ENCODE results near the gene CLN3.
"Not testable (repeated sequence)": the region's sequence is repeated elsewhere in the genome, so short reads cannot be mapped to it uniquely, and the experiment has no call there.

The CLN3 gene

DNA sequence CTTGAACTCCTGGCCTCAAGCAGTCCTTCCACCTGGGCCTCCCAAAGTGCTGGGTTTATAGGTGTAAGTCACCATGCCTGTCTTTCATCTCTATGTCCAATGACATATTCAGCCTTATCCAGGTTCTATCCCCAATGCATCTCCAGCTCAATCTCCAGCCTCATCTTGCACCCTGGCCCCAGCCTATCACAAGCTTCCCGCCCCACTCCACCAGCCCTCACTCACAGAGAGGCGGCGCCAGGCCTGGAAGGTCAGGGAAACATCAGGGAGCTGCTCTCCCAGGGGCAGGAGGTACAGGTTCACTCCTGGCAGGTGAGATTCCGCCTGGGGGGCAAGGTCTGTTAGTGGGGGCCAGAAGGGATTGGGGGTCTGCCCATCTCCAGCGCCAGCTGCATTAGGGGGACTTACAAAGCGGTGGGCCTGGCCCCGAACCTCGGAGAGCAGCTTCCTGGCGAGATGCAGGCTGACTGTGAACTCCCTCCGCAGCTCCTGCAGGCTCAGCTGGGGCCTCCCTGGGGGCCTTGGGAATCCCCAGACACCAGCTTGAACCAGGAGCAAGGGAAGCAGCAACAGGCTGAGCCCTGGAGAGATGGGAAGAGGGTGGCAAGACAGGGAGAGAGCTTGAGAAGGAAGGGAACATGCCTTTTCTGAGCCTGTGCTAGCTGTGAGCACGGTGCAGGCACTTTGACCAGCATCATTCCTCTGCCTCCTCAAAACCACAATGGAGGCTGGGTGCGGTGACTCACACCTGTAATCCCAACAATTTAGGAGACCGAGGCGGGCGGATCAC is 11.8 kb upstream of the CLN3 start:
- Histone ChIP-seq H3K4me3 (no peak overlapping the region), H3K36me3 (replicated peaks) (no peaks in the 10 kb centered on the region), H3K9me3 (no peaks in the 10 kb centered on the region), H3K27me3 (ENCODE audit: low read depth) (peaks cover 4% of the 10 kb centered on the region; the same call in 1 of the 2 replicates), H3K4me1 (no peaks in the 10 kb centered on the region)
- in situ Hi-C loops (cut with MboI; ENCODE audit: low sequenced_read_pairs), result no loop called here
- no peak for DNase-seq (ENCODE audit: low spot score in 2 of 2)

DNA sequence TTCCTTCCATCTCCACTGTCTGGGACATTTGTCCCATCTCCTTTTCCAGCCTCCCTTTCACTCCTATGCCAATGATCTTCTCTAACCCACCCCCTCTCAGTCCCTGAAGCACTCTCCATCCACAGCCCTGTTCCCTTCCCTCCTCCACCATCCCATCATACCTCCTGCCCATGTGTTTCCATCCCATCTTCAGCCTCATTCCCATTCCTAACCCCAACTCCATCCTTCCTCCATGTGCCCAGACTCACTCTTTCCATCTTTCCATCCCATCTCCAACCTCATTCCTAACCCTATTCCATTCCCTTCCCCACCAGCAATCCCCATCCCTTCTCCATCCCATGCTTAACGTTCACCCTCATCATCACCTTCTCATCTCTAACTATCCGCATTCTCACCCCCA is 10.4 kb upstream of the CLN3 start:
- Histone ChIP-seq H3K27me3 (ENCODE audit: low read depth) (peaks cover 4% of the 10 kb centered on the region; the same call in 1 of the 2 replicates), H3K4me1 (no peaks in the 10 kb centered on the region), H3K36me3 (replicated peaks) (no peaks in the 10 kb centered on the region), H3K4me3 (no peak overlapping the region), H3K9me3 (no peaks in the 10 kb centered on the region)
- in situ Hi-C loops (cut with MboI; ENCODE audit: low sequenced_read_pairs), result no loop called here
- no peak for DNase-seq (ENCODE audit: low spot score in 2 of 2)

DNA sequence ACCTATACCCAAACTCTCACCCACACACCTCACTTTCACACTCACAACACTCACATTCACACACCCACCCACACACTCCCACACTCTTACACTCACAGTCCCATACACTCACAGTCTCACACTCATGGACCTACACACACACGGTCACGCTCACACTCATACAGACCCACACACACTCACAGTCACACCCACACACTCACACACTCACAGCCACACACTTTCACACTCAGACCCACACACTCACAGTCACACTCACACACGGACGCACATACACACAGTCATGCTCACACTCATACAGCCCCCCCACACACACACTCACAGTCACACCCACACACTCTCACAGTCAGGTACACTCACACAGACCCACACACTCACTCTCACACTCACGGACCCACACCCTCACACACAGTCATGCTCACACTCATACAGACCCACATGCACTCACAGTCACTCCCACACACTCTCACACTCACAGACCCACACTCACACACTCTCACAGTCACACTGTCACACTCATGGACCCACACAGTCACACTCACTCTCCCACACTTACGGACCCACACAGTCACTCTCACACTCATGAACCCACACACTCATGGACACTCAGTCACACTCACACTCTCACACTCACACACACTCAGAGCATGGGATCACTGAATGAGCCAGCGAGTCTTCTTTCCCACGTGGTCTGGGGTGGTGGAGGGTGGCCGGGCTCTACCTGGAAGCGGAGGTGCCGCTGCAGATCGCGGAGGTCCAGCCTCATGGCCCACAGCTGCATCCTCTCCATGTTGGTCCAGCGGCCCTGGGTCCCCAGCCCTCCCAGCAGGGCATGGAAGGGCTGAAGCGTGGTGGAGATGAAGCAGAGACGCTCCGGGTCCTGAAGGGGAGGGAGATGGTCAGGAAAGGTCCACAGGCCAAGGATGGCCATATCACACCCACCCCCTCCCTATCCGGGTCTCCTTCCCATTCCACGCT is 9.7 kb upstream of the CLN3 start:
- no peaks in the 10 kb centered on the region for H3K36me3 ChIP-seq (replicated peaks)
- no peaks in the 10 kb centered on the region for H3K4me1 ChIP-seq
- peaks cover 4% of the 10 kb centered on the region; the same call in 1 of the 2 replicates for H3K27me3 ChIP-seq (ENCODE audit: low read depth)
- in situ Hi-C loops (cut with MboI; ENCODE audit: low sequenced_read_pairs), result no loop called here
- no peak overlapping the region for H3K4me3 ChIP-seq
- H3K9me3 ChIP-seq, result no peaks in the 10 kb centered on the region
- DNase-seq (ENCODE audit: low spot score in 2 of 2), result no peak

DNA sequence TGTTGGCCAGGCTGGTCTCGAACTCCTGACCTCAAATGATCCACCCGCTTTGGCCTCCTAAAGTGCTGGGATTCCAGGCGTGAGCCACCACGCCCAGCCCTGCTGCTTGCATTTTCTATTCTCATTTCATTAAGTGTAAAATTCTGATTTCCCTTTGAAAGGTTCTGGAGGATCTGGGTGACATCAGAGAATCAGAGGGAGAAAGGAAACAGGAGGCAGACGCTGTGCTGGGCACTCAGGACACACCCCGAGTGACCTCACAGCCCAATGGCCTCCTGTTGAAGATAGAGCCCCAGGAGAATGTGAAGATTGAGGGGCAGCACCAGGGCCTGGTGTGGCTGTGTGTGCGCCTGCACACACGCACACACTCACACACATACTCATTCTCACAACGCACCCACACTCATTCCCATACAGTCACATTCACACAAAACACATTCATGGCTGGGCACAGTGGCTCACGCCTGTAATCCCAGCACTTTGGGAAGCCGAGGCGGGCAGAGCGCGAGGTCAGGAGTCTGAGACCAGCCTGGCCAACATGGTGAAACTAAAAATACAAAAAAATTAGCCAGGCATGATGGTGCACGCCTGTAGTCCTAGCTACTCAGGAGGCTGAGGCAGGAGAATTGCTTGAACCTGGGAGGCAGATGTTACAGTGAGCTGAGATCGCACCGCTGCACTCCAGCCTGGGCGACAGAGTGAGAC is 8.8 kb upstream of the CLN3 start:
- H3K27me3 ChIP-seq (ENCODE audit: low read depth); DNase-seq (ENCODE audit: low spot score in 2 of 2); in situ Hi-C loops (cut with MboI; ENCODE audit: low sequenced_read_pairs); H3K9me3 ChIP-seq; H3K4me1 ChIP-seq; H3K36me3 ChIP-seq (replicated peaks); H3K4me3 ChIP-seq: not testable (repeated sequence)

DNA sequence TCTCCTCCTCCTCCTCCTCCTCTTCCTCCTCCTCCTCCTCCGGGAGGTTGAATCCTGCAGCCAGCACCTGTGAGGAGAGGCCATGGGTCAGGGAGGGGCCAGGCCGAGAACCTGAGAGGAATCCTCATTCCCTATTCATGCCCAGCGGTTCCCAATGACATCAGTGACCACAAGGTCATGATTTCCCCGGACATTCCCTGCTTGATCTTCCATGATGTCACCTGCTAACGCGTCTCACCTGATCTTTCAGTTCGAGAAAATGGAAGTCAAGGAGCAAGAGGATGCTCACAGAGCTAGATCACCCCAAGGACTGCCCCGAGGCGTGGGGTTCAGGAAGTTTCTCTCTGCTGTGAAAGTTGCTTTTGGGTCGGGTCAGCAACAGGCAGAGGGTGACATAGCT is 8.0 kb upstream of the CLN3 start:
- H3K36me3 ChIP-seq (replicated peaks), result no peaks in the 10 kb centered on the region
- DNase-seq (ENCODE audit: low spot score in 2 of 2), result no peak
- no peaks in the 10 kb centered on the region for H3K27me3 ChIP-seq (ENCODE audit: low read depth)
- H3K4me3 ChIP-seq, result no peak overlapping the region
- in situ Hi-C loops (cut with MboI; ENCODE audit: low sequenced_read_pairs), result loop anchor here (25.0 kb wide), 1 partner anchor 312 kb away; the partner anchor contains the start of gene ATXN2L
- H3K4me1 ChIP-seq, result no peaks in the 10 kb centered on the region
- H3K9me3 ChIP-seq, result no peaks in the 10 kb centered on the region

DNA sequence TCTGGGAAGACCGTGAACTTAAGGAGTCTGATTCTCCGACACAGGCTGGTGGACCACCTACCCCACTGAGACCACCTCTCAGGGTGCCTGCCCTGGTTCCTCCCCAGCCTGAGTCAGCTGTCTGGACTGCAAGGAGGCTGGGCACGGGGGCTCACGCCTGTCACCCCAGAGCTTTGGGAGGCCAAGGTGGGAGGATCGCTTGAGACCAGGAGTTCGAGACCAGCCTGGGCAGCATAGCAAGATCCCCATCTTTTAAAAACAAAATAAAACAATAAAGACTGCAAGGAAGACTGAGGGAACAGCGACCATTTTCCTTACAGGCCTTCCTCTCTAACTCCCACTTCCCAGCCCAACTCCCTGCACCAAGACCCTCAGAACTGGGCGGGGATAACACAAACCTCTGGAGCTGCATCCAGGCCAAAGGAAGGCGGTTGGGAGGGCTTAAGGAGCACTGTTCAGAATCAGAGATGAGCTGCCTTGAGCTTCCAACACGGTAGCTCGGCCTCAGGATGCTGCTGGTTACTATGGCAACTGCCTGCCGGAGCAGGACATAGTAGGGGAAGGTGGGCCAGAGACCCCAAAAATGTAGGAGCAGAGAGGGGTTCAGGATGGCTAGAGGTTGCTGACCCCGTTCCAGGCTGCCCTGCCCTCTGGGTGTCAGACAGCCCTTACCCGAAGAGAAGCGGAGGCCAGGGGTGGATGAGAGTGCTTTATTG is 7.0 kb upstream of the CLN3 start:
- no peaks in the 10 kb centered on the region for H3K4me1 ChIP-seq
- no peaks in the 10 kb centered on the region for H3K9me3 ChIP-seq
- no peak for DNase-seq (ENCODE audit: low spot score in 2 of 2)
- no peak overlapping the region for H3K4me3 ChIP-seq
- no peaks in the 10 kb centered on the region for H3K27me3 ChIP-seq (ENCODE audit: low read depth)
- in situ Hi-C loops (cut with MboI; ENCODE audit: low sequenced_read_pairs), result loop anchor here (25.0 kb wide), 1 partner anchor 313 kb away; the partner anchor contains the start of gene ATXN2L
- H3K36me3 ChIP-seq (replicated peaks), result no peaks in the 10 kb centered on the region

DNA sequence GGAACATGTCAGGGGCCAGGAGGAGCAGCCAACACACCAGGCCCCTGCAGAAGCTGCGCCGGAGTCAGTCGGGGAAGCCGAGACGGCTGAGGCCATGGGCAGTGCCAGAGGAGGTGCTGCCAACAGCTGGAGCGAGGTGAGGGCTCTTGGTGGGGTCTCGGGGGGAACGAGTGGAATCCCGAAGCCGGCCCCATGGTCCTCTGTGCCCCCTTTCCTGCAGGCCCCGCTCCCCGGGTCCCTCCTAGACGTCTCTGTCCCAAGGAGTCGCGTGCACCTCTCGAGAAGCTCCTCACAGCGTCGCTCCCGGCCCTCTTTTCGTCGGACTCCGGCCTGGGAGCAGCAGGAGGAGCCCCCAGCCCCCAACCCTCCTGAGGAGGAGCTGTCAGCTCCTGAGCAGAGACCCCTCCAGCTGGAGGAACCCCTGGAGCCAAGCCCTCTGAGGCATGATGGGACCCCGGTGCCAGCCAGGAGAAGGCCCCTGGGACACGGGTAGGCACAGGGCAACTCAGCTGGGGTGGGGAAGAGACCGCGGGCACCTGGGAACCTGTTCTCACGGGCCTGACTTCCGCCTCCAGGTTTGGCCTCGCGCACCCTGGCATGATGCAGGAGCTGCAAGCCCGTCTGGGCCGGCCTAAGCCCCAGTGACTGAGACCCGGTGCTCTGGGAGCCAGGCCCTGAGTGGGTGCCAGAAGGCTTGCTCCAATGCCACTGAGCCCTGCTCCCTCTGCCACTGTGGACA is 6.2 kb upstream of the CLN3 start:
- no peaks in the 10 kb centered on the region for H3K36me3 ChIP-seq (replicated peaks)
- no peaks in the 10 kb centered on the region for H3K4me1 ChIP-seq
- in situ Hi-C loops (cut with MboI; ENCODE audit: low sequenced_read_pairs), result loop anchor here (25.0 kb wide), 1 partner anchor 314 kb away; the partner anchor contains the start of gene ATXN2L
- no peaks in the 10 kb centered on the region for H3K27me3 ChIP-seq (ENCODE audit: low read depth)
- DNase-seq (ENCODE audit: low spot score in 2 of 2), result no peak
- H3K9me3 ChIP-seq, result no peaks in the 10 kb centered on the region
- H3K4me3 ChIP-seq, result no peak overlapping the region

DNA sequence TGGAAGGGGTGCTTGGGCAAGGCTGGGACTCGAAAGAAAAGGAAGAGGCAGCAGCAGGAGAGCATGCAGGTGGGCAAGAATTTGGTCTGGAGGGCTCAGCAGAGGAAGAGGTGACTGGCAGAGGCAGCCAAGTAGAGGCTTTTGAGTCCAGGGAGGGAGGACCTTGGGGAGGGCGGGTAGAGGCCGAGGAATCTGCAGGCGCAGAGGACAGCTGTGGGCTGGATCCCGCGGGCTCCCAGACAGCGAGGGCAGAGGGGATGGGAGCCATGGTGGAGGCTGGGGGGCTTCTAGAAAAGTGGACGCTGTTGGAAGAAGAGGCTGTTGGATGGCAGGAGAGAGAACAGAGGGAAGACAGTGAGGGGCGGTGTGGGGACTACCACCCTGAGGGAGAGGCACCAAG is 5.5 kb upstream of the CLN3 start:
- no peak for DNase-seq (ENCODE audit: low spot score in 2 of 2)
- Histone ChIP-seq H3K4me1 (no peaks in the 10 kb centered on the region; the same call in 1 of the 2 replicates), H3K27me3 (ENCODE audit: low read depth) (no peaks in the 10 kb centered on the region), H3K36me3 (replicated peaks) (no peaks in the 10 kb centered on the region), H3K9me3 (no peaks in the 10 kb centered on the region), H3K4me3 (no peak overlapping the region)
- in situ Hi-C loops (cut with MboI; ENCODE audit: low sequenced_read_pairs), result loop anchor here (25.0 kb wide), 1 partner anchor 315 kb away; the partner anchor contains the start of gene ATXN2L

DNA sequence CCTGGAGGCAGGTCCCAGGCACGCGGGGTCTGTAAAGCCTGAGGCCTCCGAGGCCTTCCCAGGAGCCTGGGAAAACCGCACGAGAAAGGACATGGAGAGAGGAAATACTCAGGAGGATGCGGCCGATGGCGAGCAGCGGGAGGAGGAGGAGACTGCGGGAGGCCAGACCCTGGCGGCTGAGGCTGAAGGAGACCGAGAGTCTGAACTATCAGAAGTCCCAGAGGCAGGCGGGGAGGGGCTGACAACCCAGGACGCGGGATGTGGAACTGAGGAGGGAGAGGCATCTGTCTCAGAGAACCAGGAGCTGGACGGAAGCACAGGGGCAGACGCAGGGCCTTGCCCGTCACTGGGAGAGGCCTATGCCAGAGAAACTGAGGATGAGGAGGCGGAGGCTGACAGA is 5.0 kb upstream of the CLN3 start:
- no peaks in the 10 kb centered on the region for H3K36me3 ChIP-seq (replicated peaks)
- in situ Hi-C loops (cut with MboI; ENCODE audit: low sequenced_read_pairs), result loop anchor here (25.0 kb wide), 1 partner anchor 315 kb away; the partner anchor contains the start of gene ATXN2L
- no peak for DNase-seq (ENCODE audit: low spot score in 2 of 2)
- no peaks in the 10 kb centered on the region; the same call in 1 of the 2 replicates for H3K4me1 ChIP-seq
- no peaks in the 10 kb centered on the region for H3K27me3 ChIP-seq (ENCODE audit: low read depth)
- H3K9me3 ChIP-seq, result no peaks in the 10 kb centered on the region
- H3K4me3 ChIP-seq, result no peak overlapping the region

DNA sequence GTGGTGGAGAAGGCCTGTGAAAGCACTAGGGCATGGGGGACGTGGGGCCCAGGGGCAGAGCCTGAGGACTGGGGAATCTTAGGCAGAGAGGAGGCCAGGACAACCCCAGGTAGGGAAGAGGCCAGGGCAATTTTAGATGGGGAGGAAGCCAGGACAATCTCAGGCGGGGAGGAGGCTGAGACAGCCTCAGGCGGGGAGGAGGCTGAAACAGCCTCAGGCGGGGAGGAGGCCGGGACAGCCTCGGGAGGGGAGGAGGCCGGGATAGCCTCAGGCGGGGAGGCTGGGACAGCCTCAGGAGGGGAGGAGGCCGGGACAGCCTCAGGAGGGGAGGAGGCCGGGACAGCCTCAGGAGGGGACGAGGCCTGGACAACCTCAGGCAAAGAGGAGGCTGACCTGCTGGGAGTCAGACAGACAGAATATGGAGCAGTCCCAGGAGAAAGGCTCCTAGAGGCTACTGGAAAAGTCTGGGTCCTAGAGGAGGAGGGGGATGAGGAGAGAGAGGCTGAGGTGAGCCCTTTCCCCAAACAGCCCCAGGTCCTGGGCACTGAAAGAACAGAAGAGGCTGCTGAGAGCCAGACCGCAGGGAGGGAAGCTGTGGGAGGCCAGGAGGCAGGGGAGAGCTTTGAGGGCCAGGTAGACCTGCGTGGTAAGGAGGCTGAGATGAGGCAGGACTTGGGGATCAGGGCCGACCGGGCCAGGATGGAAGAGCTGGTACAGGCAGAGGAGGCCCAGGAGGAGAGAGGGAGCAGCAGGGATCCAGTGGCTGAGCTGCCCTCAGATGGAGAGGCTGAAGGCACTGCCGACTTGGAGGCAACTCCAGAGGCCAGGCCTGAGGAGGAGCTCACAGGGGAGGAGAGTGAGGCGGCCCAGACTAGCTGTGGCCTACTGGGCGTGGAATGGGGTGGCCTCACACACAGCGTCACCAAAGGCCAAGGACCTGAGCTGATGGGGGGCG is 4.2 kb upstream of the CLN3 start:
- no peak for DNase-seq (ENCODE audit: low spot score in 2 of 2)
- peaks cover 1% of the 10 kb centered on the region for H3K4me1 ChIP-seq
- no peaks in the 10 kb centered on the region for H3K36me3 ChIP-seq (replicated peaks)
- no peaks in the 10 kb centered on the region; the same call in 1 of the 2 replicates for H3K27me3 ChIP-seq (ENCODE audit: low read depth)
- no peak overlapping the region for H3K4me3 ChIP-seq
- in situ Hi-C loops (cut with MboI; ENCODE audit: low sequenced_read_pairs), result loop anchor here (25.0 kb wide), 1 partner anchor 316 kb away; the partner anchor contains the start of gene ATXN2L
- H3K9me3 ChIP-seq, result no peaks in the 10 kb centered on the region

DNA sequence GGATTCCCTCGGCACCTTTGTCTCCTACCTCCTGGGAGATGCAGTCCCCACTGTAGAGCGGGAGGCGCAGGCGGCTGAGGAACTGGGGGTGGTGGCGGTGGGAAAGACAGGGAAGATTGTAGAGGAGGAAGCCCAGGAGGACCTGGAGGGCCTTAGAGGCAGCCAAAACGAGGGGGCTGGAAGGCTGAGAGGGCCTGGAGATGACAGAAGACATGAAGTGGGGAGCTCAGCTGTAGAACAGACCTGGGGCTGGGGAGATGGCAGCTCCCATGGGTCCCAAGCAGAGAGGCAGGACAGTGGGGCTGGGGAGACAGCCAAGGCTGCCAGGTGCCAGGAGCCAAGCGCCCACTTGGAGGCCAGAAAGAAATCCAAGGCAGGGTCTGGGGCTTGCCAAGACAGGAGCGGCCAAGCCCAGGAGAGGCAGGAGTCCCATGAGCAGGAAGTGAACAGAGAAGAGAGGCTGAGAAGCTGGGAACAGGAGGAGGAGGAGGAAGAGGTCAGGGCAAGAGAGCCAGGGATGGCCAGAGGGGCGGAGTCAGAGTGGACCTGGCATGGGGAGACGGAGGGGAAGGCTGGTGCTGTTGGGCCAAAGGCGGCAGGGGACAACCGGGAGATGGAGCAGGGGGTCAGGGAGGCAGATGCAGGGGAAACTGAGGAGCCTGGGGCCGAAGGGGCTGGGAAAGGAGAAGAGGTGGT is 3.4 kb upstream of the CLN3 start:
- Histone ChIP-seq H3K36me3 (replicated peaks) (no peaks in the 10 kb centered on the region), H3K9me3 (no peaks in the 10 kb centered on the region), H3K27me3 (ENCODE audit: low read depth) (no peaks in the 10 kb centered on the region; the same call in 1 of the 2 replicates), H3K4me3 (no peak overlapping the region), H3K4me1 (peaks cover 5% of the 10 kb centered on the region)
- in situ Hi-C loops (cut with MboI; ENCODE audit: low sequenced_read_pairs), result loop anchor here (25.0 kb wide), 1 partner anchor 317 kb away; the partner anchor contains the start of gene ATXN2L
- DNase-seq (ENCODE audit: low spot score in 2 of 2), result no peak
